Left cardiac atrium (tissue), 4 donors: Measurements from ENCODE around the gene AK2. TPM values are rescaled to one million over a fixed set of nuclear protein-coding genes. Genes with fewer than 3 reads are reported as not detected.
"Not testable (repeated sequence)": the region's sequence is repeated elsewhere in the genome, so short reads cannot be mapped to it uniquely, and the experiment has no call there.

Source experiments
- ATAC-seq, 2 donors: fragments of 200-7000 bp; cut with Tn5 transposase; one replicate each; pipeline ENCODE4 v1.9.1; 2020; ENCODE audit warnings: mild to moderate bottlenecking in 2 of 2, moderate library complexity in 2 of 2
- DNase-seq: peaks from one replicate; pipeline ENCODE4 v3.0.0-alpha.2; 2020
- intact Hi-C, 2 donors: fragments of 100-400 bp; cut with DNase I; formaldehyde crosslinking; loops; one replicate each; pipeline versions ENCODE4 v1.14.1 to v1.15.1; 2022 to 2023
- long read RNA-seq: library from polyadenylated mRNA; unstranded; transcript quantifications from one replicate; pipeline ENCODE4 v2.0.0, GENCODE V29; 2021
- total RNA-seq, 2 donors: library from RNA; stranded (reverse); fragmentation: NEBNext Ultra II Directional; extraction: Animal tissue kit (Norgen Biotek cat#: 25700); gene quantifications; one replicate each; pipeline ENCODE4 v1.2.1, GENCODE V29; 2021
- donor health status: DM: no; HTN: yes; CAD: no.
- donor health status: DM: no; HTN: yes; CAD: no; lungs with severe emphysema.
- donor health status: DM: yes; HTN: yes; CAD: no.
- donor health status: Dilated cardiomyopathy.

AK2 gene
- 100 to 1,000 TPM; 121 to 142 TPM for total RNA-seq
- long read RNA-seq, transcript AK2-202 (7 exons, 3,586 nt) = major isoform, 26 of 66 reads
- long read RNA-seq, transcript AK2-201 (6 exons, 1,021 nt) = minor isoform, 17 of 66 reads
- long read RNA-seq, partial matches to known transcripts = 2 of 66 reads
- long read RNA-seq, other reads (novel, unspliced or antisense) = 17 of 66 reads

DNA sequence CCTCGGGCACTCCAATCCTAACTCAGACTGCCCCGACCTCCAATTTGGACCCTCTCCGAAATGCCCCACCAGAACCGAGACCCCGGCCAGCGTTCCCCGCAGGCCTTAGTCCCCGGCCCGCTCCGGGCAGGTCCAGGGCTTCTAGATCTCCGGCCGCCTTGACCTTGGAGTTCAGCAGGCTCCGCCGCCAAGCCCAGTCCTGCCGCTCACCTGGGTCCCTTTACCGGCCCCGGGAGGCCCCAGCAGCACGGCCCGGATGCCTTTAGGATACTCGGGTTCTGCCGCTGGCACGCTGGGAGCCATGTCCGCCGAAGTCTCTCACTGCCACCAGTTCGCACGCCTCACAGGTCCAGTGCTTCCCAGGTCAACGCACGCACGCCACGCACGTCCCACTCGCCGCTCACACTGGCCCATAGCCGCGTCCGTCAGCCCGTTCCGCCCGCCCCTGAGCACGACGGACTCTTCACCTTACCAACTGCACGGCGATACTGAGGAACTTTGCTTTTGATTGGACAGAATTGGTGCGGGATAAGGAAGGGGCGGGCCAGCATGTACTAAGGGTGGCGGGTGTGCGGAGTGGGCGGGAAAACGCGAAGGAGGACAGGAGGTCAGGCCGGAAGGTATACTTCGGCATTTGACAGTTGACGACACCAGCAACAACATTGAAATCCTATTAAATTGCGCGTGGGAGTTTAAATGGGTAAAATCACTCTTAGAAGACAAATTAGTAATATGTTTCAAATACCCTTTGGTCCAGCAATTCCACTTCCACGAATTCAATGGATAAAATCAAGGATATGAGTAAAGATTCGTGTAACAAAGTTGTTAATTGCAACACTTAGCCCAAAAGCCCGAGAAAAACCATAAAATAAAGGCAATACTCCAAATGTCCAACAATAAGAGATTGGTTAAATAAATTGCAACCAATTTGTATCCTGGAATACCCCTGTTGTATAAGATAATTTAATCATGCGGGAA lies at the start of gene AK2:
TSS of gene AK2 (minus strand) at position 358 of the 978 bp plus-strand sequence. CDS start at position 303, 55 bp downstream.
- DNase-seq = peak; percentile 97
- intact Hi-C loops = no loop called here
- peak; percentile 99 to 100 for ATAC-seq

DNA sequence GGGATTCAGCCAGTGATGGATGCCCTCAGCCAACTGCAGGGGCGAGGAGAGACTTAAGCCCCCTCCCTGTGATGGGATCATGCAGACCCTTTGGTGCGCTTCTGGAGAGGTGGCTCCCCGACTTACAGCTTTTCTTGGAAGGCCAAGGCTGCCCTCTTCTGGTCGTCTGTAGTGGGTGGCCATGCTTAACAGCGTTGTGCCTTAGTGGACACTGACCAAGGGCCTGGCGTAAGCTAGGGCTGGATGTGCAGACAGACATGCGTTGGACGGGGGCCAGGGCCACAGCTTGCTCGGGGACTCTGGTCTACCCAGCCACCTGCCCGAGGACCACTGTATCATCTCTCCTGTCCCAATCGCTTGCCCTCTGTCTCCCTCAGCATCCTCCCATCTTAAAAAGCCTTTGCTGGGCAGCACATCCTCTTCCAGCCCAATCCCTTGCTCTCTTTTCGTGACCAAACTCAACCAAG lies 49.7 kb upstream of the AK2 start:
- ATAC-seq (peak; percentile 82 to 84), DNase-seq (peak; percentile 82)
- intact Hi-C loops = loop anchor here (10.0 kb wide), 2 partner anchors 152 to 212 kb away; partner anchors contain the start of gene FNDC5 (in 1 of the 2)

DNA sequence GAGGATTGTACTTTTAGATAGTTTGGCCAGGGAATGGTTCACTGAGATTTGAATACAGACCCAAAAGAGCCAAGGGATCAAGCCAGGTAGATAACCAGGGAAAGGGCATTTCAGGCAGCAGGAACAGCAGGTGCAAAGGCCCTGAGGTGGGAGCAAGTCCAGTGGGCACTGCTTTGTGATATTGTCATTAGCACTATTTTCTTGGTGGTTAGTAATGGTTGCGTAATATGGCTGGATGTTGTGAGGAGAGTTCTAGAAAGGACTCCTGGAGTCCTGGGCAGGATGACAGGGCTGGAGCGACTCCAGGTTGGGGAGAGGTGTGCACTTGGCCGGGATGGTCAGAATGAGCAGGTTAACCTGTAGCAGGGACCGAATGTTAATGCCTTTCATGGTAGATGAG lies 48.6 kb upstream of the AK2 start:
- intact Hi-C loops = loop anchor here (10.0 kb wide), 2 partner anchors 151 to 211 kb away; partner anchors contain the start of gene FNDC5 (in 1 of the 2)
- DNase-seq = no peak
- no peak for ATAC-seq

DNA sequence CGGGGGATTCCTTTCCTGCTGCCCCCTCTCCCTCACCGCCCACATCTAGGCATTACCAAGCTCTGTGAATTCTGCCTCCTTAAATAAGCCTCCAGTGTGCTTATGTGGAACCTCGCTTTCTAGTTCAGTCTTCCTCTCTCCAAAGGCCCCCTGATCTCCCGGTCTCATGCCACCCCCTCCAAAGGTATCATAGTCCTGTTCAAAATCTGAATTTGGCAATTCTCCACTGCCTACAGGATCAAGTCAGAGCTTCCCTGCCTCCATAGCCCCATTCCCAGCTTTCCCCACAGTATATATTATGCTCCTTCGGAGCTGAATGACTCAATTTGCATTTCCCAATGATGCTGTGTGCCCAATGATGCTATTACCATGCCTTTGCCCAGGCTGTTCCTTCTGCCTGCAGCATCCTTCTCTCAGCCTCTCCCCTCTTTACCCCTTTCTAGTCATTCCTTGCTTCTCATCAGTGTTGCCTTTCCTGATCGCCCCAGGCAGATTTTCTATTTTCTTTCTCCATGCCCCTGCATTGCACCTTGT lies 46.0 kb upstream of the AK2 start:
- intact Hi-C loops = loop anchor here (5.0 to 10.0 kb wide), 3 partner anchors 148 to 208 kb away; partner anchors contain the start of gene FNDC5 (in 1 of the 2)
- ATAC-seq (no peak), DNase-seq (no peak)

DNA sequence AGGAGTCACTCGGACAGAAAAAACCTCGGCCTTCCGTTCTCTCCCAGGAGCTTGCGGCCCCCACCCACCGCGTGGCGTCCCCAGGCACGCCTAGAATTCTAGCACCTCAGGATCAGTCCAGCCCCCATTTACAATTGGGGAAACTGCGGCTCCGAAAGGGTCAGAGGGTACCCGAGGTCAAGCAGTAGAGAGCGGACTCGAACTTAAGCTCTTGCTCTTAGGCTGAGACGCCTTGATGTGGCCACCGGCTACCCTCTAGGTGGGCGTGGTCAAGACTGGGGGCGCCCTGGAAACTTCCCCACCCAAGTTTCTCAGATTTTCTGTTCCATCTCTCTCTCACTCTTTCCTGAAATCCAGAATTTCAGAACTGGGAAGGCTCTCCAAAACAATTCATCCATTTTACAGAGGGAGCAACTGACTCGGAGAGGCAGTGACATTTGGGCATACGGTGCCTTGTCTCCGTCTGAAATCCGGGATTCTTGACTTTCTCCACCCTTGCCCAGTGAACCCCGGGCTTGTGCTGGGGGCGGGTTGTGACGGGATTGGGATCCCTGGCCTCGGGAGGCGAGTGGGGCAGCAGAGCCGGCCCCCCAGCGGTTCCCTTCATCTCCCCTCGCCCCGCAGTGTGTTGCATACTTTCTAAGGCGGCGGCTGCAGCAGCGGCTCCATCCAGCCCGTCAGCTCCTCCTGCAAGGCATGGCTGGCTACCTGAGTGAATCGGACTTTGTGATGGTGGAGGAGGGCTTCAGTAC lies 45.0 kb upstream of the AK2 start:
- intact Hi-C loops = loop anchor here (5.0 to 10.0 kb wide), 3 partner anchors 147 to 207 kb away; partner anchors contain the start of gene FNDC5 (in 1 of the 2)
- ATAC-seq = peak; percentile 6 to 26

DNA sequence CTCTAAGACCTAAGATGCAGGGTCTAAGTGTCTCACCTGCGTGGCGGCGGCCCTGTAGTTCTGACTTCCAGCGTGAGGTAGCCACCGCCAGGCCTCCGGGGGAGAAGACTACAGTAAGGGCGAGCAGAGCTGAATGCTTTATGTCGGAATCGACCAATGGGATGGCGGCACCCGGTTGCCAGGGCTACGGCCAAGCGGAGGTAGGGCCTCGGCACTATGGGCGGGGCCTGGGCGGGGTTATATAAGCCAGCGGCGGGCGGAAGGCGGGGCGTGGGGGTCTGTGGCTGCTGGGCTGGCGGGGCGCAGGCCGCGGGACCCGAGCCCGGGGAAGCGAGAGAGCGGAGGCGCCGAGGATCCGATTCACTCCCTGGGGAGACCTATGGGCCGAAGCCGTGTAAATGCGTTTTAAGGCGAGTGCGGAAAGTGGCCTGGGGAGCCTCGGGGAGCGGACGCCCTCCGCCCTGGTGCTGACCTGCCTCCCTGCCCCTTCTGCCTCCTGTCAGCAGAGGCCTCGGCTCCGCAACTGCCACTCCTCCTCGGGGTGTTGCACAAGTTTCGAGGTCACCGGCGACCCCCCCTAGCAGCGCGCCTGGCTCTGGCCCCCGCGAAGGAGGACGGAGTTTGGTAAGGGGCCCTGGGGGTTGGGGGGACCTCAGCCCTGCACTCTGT lies 44.3 kb upstream of the AK2 start, which contains the start of gene AZIN2:
TSS of gene AZIN2 (plus strand) at position 269 of the 669 bp plus-strand sequence. CDS start 1,097 bp downstream, outside the sequence.
- DNase-seq (peak; percentile 98), ATAC-seq (peak; percentile 99)
- intact Hi-C loops = loop anchor here (5.0 to 10.0 kb wide), 3 partner anchors 146 to 206 kb away; partner anchors contain the start of gene FNDC5 (in 1 of the 2)

More for the DNA sequence above, 45.0 kb upstream of the AK2 start:
- no peak for DNase-seq

DNA sequence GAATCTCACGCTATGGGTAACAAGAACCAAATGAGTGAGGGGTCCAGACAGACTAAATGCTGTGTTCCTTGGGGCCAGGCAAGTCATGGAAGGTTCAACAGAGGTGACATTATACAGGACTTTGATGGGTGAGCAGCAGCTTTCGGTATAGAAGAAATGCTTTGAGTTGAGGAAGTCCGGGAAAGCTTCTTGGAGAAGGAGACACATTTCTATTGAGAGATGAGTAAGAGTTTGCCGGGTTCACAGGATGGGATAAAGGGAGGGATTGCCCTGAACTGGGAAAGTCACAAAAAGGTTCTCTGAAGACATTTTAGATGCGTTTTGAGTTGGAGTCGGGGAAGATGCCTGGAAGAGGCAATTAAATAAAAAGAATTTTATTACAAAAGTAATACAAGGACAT lies 43.7 kb upstream of the AK2 start:
- no peak for DNase-seq
- no peak for ATAC-seq
- intact Hi-C loops = loop anchor here (5.0 to 10.0 kb wide), 3 partner anchors 146 to 206 kb away; partner anchors contain the start of gene FNDC5 (in 1 of the 2)

DNA sequence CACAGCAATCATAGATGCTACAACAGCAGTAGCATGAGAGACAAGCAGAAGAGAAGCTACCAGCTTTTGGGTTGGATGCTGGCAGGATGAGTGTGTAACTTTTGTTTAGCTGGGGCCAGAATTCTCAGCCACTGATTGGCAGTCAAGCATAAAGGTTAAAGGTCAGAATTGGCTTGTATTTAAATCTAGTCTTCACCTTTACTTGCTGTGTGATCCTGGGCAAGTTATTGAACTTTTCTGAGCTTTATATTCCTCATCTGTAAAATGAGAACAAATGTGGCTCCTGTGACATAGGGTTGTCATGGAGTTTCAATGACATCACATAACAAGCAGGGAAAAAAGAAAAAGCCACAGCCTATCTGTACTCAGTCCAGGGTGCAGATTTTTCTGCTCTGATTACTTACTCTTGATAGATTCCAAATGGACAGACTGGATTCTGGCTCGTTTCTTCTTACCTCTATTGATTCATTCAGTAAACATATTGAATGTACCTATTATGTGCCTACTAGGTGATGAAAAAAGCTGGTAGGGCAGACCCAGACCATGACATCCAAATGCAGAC lies 41.4 kb upstream of the AK2 start:
- intact Hi-C loops = no loop called here
- no peak for DNase-seq

DNA sequence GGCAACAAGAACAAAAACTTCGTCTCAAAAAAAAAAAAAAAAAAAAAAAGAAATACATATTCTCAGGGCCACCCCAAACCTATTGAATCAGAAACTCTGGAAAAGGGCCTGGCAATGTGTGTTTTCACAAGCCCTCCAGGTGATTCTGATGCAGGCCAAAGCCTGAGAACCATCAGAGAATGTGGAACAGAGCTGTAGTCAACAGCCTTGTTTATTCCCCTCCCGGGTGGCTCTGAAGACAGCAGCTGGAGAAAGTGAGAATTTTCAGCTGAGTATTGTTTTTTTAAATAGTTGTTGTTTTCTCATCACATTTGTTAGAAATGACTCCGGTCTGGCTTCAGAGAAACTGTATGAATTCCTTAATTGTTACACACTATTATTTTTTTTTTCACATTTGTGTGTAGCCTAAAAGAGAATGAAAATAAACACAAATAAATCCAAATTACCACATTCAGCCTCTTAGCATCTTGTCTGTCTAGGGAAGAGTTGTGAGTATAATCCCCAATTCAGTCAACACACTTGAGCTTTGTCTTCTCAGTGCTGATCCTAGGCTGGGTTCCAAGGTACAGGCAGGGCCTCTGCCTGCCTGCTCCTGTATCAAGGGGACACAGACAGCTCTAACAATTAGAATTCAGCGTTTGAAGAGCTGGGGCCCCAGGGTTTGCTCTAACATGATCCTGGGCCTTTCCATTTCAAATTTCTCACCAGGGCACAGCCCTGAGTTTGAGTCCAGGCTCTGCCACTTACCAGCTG lies 37.7 kb upstream of the AK2 start:
- DNase-seq (no peak), ATAC-seq (peak in 1 of 2 donors; percentile 65)
- intact Hi-C loops = no loop called here

More for the DNA sequence above, 41.4 kb upstream of the AK2 start:
- no peak for ATAC-seq

DNA sequence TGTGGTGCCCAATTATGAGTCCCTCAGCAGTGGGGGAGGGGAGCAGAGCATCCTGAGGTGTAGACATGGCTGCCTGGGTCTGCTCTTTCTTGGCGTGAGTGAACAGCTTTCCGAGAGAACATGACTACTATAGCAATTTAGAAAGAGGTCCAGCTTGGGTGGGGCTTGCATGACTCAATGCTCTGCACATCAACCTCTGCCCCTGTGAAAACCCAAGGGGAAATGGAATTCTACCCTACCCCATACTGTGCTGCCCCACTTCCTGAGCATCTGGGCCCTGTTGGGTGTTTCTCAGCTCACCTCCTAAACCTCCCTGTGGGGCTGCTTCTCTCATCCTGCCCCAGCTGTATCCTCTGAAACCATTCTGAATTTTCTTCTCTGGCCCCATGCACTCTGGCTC lies 36.0 kb upstream of the AK2 start:
- ATAC-seq = peak in 1 of 2 donors; percentile 84
- intact Hi-C loops = no loop called here
- DNase-seq = no peak

DNA sequence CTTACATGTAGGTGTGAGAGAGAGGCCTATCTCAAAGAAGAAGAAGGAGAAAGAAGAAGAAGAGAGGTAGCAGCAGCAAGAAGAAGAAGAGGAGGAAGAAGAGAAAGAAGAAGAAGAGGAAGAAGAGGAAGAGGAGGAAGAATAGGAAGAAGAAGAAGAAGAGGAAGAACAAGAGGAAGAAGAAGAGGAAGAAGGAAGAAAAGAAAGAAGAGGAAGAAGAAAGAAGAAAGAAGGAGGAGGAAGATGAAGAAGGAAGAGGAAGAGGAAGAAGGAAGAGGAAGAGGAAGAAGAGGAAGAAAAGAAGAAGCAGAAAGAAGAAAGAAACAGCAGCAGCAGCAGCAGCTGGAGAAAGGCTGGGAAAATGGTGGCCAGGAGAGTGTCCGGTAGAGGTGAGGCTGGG lies 33.9 kb upstream of the AK2 start:
- no peak for DNase-seq
- intact Hi-C loops = no loop called here
- ATAC-seq = no peak

DNA sequence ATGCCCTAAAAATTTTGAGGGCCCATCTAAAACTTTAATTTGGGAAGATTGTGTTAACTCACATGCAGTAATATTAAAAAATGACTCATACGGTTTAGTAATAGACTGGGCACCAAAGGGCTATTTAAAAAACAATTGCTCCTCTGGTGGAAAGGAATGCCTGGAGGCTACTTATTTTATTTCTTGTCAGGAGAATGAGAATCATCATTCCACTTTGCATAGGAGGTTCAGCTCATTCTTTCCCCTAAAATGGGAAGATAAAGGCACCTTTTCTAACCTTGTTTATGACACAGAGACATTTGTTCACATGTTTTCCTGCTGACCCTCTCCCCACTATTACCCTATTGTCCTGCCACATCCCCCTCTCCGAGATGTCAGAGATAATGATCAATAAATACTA lies 31.4 kb upstream of the AK2 start:
- ATAC-seq, intact Hi-C loops, DNase-seq: not testable (repeated sequence)

DNA sequence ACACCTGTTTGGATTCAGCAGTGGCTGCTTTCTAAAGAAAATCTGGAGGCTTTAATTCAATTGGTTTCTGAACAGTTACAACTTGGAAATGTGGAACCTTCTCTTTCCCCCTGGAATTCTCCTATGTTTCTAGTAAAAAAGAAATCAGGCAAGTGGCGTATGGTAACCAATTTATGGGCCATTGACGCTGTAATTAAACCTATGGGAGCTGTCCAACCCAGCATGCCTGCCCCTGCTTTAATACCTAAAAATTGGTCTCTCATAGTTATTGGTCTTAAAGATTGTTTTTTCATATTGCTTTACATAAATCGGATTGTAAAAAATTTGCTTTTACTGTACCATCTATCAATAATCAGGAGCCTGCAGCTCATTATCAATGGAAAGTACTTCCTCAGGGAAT lies 29.8 kb upstream of the AK2 start:
- ATAC-seq, intact Hi-C loops, DNase-seq: not testable (repeated sequence)

DNA sequence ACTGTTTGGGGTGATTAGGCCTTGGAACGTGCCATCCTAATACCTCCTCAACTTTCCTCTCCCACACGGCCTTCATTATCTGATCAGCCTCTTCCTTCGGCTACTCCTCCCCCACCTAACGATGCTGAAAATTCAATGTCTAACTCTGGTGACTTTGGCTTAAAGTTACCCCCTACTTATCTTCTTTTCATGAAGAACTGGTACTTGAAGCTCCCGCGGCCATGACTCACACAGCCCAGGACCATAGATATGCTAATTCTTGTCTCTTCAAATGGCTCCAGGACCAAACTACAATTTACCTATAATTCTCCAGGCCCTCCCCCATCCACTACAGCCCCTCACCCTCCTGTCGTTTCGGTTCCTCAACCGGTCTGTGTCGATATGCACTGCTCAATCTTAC lies 28.6 kb upstream of the AK2 start:
- no peak for DNase-seq
- no peak for ATAC-seq

DNA sequence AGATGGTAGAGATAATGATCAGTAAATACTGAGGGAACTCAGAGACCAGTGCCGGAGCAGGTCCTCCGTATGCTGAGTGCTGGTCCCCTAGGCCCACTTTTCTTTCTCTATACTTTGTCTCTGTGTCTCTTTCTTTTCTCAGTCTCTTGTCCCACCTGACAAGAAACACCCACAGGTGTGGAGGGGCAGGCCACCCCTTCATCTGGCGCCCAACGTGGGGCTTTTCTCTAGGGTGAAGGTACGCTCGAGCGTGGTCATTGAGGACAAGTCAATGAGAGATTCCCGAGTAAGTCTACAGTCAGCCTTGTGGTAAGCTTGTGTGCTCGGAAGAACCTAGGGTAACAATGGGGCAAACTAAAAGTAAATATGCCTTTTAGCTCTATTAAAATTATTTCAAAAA lies 27.6 kb upstream of the AK2 start:
- intact Hi-C loops, ATAC-seq, DNase-seq: not testable (repeated sequence)

More for the DNA sequence above, 28.6 kb upstream of the AK2 start:
- intact Hi-C loops = no loop called here

DNA sequence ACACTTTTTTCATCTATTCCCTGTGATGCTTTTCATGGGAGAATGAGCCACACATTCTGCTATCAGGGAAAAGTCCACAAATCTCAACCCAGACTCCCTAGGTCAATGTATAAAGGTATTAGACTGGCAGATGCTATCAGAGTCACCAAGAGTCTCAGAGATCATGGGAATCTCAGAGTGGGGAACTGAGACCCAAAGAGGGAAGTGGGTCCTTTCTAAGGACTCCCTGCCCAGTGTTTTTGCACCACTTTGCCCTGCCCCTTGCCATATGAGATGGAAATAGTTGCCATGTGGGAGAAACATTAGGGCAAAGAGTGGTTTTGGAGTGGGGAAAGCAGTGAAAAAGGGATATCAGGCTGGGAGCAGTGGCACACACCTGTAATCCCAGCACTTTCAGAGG lies 25.2 kb upstream of the AK2 start:
- DNase-seq (no peak), ATAC-seq (no peak)
- intact Hi-C loops = no loop called here

DNA sequence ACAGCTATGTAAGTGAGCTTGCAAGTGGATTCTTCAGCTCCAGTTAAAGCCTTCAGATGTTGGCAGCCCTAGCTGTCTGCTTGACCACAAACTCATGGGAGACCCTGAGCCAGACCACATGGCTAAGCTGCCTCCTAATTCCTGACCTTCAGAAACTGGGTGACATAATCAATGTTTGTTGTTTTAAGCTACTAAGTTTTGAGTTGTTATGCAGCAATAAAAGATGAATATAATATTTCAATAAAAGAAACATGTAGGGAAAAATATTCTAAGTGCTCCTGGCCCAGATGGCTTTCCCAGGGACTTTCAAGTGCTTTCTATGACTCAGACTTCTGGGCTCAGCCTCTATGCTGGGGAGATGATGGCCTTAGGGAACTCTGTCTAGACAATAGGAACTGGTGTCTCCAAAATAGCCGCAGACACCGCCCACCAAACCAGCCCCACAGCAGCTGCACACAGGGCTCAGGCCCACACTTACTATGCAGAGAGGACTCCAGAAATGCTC lies 23.9 kb upstream of the AK2 start:
- DNase-seq (peak; percentile 69), ATAC-seq (peak; percentile 84 to 98)
- intact Hi-C loops = no loop called here
